ENCODE measurements around the gene FAM13A.

Gene FAM13A

DNA sequence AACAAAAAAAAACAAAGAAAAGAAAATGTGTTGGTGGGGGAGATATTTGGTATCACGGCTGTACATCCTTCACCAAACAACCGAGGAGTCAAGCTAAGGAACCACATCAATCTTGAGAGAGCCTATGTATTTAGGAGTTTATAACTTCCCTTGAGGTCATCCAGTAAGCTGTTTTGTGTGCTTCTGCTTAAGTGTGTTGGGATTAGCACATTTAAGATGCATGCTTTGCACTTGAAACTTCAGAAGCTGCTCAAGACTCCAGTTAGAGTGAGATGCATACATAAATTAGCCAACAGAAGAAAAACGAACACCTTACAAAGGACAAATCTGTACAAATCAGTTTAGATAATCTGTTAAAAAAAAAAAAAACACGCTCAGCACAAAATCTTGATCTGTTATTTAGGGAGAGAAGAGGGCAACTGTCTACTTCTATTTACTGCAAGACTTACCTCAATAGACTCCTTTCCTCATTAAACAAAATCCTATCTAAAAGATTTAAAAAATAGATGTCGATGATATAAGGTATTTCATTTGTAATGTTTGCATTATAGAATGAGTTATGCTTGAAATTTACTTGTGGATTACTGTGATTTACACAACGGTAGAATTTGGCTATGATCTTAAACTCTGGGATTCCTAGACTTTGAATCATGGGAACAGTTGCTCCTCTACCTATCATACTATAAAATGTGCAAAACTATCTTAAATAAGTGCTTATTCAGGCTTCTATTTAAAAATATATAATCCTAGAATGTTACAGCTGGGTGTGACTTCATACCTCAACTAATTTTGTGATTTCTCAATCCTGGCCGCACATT, 305.5 kb downstream of the FAM13A start:
- peak; percentile 88 for ATAC-seq (ENCODE audit: low read depth)

DNA sequence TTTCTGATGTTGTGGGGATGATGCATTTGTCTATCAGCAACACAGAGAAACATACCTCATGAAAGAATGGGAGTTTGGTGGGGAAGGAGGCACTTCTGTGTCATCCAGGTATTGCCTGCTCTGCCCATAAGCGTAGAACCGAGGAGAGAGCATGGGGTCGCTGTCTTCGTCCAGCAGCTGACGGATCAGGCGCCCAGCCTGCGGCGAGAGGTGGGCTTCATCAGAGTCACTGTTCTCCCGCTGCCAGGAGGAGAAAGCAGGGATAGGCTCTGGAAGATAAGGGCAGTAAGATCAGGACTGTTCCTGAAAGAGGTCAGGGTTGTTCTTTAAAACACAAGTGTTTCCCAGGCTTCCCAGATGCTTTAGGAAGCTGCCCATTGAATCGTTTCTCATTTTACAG, 306.6 kb downstream of the FAM13A start:
- DNase-seq (ENCODE audit: low spot score) (no peak), ATAC-seq (ENCODE audit: low read depth) (no peak)
- H3K4me1 ChIP-seq (ENCODE audit: insufficient read depth, poor library complexity, severe bottlenecking): peaks cover 14% of the 10 kb centered on the region
- H3K4me3 ChIP-seq (ENCODE audit: severe bottlenecking): no peak overlapping the region
- H3K27me3 ChIP-seq (ENCODE audit: insufficient read depth, poor library complexity, severe bottlenecking): no peaks in the 10 kb centered on the region
- TF ChIP-seq, protein P1, sequence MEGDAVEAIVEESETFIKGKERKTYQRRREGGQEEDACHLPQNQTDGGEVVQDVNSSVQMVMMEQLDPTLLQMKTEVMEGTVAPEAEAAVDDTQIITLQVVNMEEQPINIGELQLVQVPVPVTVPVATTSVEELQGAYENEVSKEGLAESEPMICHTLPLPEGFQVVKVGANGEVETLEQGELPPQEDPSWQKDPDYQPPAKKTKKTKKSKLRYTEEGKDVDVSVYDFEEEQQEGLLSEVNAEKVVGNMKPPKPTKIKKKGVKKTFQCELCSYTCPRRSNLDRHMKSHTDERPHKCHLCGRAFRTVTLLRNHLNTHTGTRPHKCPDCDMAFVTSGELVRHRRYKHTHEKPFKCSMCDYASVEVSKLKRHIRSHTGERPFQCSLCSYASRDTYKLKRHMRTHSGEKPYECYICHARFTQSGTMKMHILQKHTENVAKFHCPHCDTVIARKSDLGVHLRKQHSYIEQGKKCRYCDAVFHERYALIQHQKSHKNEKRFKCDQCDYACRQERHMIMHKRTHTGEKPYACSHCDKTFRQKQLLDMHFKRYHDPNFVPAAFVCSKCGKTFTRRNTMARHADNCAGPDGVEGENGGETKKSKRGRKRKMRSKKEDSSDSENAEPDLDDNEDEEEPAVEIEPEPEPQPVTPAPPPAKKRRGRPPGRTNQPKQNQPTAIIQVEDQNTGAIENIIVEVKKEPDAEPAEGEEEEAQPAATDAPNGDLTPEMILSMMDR (IDR thresholded peaks at IDR 0.05; ENCODE audit: poor library complexity, severe bottlenecking): no peak
- no peak overlapping the region for H3K27ac ChIP-seq (ENCODE audit: poor library complexity, severe bottlenecking)
- no peaks in the 10 kb centered on the region for H3K9me3 ChIP-seq (ENCODE audit: severe bottlenecking)
- H3K36me3 ChIP-seq (ENCODE audit: low read depth): no peaks in the 10 kb centered on the region

More for the DNA sequence above, 305.5 kb downstream of the FAM13A start:
- no peaks in the 10 kb centered on the region for H3K36me3 ChIP-seq (ENCODE audit: low read depth)
- H3K27ac ChIP-seq (ENCODE audit: poor library complexity, severe bottlenecking): peak overlapping the region; percentile 37
- no peaks in the 10 kb centered on the region for H3K9me3 ChIP-seq (ENCODE audit: severe bottlenecking)
- no peak overlapping the region for H3K4me3 ChIP-seq (ENCODE audit: severe bottlenecking)
- no peaks in the 10 kb centered on the region for H3K27me3 ChIP-seq (ENCODE audit: insufficient read depth, poor library complexity, severe bottlenecking)
- H3K4me1 ChIP-seq (ENCODE audit: insufficient read depth, poor library complexity, severe bottlenecking): peaks cover 14% of the 10 kb centered on the region
- TF ChIP-seq, protein P1 (IDR thresholded peaks at IDR 0.05; ENCODE audit: poor library complexity, severe bottlenecking): no peak
- DNase-seq (ENCODE audit: low spot score): no peak

DNA sequence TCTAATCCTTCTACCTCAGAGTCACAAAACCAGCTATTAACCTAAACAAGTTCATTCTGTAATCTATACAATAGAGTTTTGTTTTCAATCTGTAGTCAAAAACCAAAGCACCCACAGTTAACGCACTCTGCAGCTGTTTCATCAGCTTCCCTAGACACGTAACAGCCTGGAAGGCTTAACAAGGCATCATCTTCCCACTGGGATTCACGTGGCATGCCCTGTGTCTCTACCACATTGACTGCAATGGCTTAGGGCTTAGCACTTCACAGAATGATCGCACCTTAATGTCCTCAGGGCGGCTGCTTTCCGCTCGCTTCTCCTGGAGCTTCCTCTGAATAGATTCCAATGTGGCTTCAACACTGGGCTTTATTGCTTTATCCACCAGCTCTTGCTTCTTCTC, 309.6 kb downstream of the FAM13A start:
- H3K36me3 ChIP-seq (ENCODE audit: low read depth): no peaks in the 10 kb centered on the region
- TF ChIP-seq, protein P1 (IDR thresholded peaks at IDR 0.05; ENCODE audit: poor library complexity, severe bottlenecking): no peak
- peaks cover 13% of the 10 kb centered on the region for H3K4me1 ChIP-seq (ENCODE audit: insufficient read depth, poor library complexity, severe bottlenecking)
- DNase-seq (ENCODE audit: low spot score) (no peak), ATAC-seq (ENCODE audit: low read depth) (no peak)
- no peak overlapping the region for H3K27ac ChIP-seq (ENCODE audit: poor library complexity, severe bottlenecking)
- H3K4me3 ChIP-seq (ENCODE audit: severe bottlenecking): no peak overlapping the region
- no peaks in the 10 kb centered on the region for H3K27me3 ChIP-seq (ENCODE audit: insufficient read depth, poor library complexity, severe bottlenecking)
- no peaks in the 10 kb centered on the region for H3K9me3 ChIP-seq (ENCODE audit: severe bottlenecking)

DNA sequence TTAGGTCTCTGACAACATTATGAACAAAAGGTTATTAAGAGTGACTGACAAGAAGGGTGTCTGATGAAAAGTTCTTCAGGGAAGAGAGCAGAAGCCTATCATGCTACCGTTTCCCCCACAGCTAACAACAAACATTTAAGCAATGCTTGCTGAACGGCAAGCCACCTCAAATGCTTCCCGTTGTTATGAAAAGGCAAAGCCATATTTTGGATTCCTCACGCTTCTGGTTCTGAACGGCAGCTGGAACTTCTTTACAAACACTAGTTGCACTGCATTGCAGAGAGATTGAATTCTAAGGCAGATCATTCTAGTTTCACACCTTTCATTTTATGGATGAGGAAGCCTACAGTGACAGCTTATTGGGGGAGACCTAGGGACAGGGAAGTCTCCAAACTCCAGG, 310.8 kb downstream of the FAM13A start:
- Histone ChIP-seq H3K9me3 (ENCODE audit: severe bottlenecking) (no peaks in the 10 kb centered on the region), H3K36me3 (ENCODE audit: low read depth) (no peaks in the 10 kb centered on the region), H3K27ac (ENCODE audit: poor library complexity, severe bottlenecking) (no peak overlapping the region), H3K4me3 (ENCODE audit: severe bottlenecking) (no peak overlapping the region), H3K4me1 (ENCODE audit: insufficient read depth, poor library complexity, severe bottlenecking) (peaks cover 3% of the 10 kb centered on the region), H3K27me3 (ENCODE audit: insufficient read depth, poor library complexity, severe bottlenecking) (no peaks in the 10 kb centered on the region)
- DNase-seq (ENCODE audit: low spot score) (no peak), ATAC-seq (ENCODE audit: low read depth) (no peak)
- TF ChIP-seq, protein P1 (IDR thresholded peaks at IDR 0.05; ENCODE audit: poor library complexity, severe bottlenecking): no peak

DNA sequence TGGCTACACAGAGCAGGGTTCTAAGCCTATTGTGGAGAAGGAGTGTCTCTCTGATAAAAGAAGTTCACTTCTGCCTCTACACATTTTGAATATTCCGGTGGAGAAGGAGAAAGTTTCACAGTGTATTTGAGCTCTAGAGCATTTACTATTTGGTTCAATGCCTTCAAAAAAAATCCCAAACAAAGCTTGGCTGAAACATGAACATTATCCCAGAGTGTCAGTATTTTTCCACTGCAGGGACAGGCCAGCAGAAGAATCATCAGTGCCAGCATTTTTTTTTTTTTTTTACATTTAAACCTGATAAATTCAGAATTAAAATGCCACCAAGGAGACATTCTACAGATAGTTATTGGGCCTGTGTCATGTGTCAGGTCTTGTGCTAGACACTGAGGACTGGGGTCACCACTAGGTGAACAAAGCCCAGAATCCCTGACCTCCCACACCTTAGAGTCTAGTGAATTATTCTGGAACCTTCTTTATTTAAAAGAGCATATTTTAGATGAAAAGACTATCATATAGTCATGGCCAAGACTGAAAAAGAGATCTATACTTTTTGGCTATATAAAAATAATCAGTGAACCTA, 311.3 kb downstream of the FAM13A start:
- ATAC-seq (ENCODE audit: low read depth) (no peak), DNase-seq (ENCODE audit: low spot score) (no peak)
- no peaks in the 10 kb centered on the region for H3K4me1 ChIP-seq (ENCODE audit: insufficient read depth, poor library complexity, severe bottlenecking)
- H3K9me3 ChIP-seq (ENCODE audit: severe bottlenecking): no peaks in the 10 kb centered on the region
- TF ChIP-seq, protein P1 (IDR thresholded peaks at IDR 0.05; ENCODE audit: poor library complexity, severe bottlenecking): no peak
- H3K36me3 ChIP-seq (ENCODE audit: low read depth): no peaks in the 10 kb centered on the region
- no peak overlapping the region for H3K27ac ChIP-seq (ENCODE audit: poor library complexity, severe bottlenecking)
- no peaks in the 10 kb centered on the region for H3K27me3 ChIP-seq (ENCODE audit: insufficient read depth, poor library complexity, severe bottlenecking)
- H3K4me3 ChIP-seq (ENCODE audit: severe bottlenecking): no peak overlapping the region
